Measurements from ENCODE around the gene LSMEM2. TPM values are rescaled to one million over a fixed set of nuclear protein-coding genes. Genes with fewer than 3 reads are reported as not detected.

LSMEM2 gene
- total and polyA plus RNA-seq, 11 donors, result 1.3 to 68.3 (median 29.7) TPM

DNA sequence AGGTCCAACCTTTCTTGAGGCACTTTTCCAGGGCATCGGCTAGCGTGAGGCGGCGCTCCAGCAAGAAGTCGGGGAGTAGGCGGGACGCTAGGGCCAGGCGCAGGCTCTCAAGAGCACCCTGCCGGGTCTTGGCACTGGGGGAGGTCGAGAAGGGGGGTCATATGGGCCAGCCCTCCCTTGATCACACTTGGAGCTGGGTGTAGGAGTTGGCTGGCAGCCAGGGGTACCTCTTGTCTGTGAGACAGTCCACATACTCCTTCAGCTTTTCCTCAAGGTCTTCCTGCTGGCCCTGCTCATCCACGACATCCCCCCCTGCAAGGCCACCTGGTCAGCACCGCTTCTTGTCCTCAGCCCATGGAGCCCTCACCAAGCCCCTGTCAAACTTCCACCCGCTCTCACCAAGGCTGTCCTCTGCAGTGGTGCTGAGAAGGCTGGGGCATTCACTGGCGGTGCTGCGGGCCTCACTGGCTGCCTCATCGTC lies 11.3 kb downstream of the LSMEM2 start:
- Histone ChIP-seq H3K4me3 (no peak overlapping the region), H3K9me3 (no peaks in the 10 kb centered on the region), H3K27ac (no peak overlapping the region), H3K27me3 (no peaks in the 10 kb centered on the region), H3K36me3 (peaks cover 3 to 45% (median 31%) of the 10 kb centered on the region in 9 donors), H3K4me1 (peaks cover 4 to 62% (median 38%) of the 10 kb centered on the region in 12 donors)
- WGBS, 4 donors, result 85 to 92% (median 87%) methylated on average over 12 to 16 of the region's 16 CpGs
- no peak for TF ChIP-seq POLR2A (IDR thresholded peaks at IDR 0.05)
- TF ChIP-seq, protein P1, sequence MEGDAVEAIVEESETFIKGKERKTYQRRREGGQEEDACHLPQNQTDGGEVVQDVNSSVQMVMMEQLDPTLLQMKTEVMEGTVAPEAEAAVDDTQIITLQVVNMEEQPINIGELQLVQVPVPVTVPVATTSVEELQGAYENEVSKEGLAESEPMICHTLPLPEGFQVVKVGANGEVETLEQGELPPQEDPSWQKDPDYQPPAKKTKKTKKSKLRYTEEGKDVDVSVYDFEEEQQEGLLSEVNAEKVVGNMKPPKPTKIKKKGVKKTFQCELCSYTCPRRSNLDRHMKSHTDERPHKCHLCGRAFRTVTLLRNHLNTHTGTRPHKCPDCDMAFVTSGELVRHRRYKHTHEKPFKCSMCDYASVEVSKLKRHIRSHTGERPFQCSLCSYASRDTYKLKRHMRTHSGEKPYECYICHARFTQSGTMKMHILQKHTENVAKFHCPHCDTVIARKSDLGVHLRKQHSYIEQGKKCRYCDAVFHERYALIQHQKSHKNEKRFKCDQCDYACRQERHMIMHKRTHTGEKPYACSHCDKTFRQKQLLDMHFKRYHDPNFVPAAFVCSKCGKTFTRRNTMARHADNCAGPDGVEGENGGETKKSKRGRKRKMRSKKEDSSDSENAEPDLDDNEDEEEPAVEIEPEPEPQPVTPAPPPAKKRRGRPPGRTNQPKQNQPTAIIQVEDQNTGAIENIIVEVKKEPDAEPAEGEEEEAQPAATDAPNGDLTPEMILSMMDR (IDR thresholded peaks at IDR 0.05), result no peak
- DNase-seq (peak in 3 of 5 donors; percentile 27 to 58 (median 44)), ATAC-seq (no peak)
- intact Hi-C loops (cut with DNase I), result loop anchor here in 2 of 10 donors (5.0 to 10.0 kb wide), 2 partner anchors 37 to 355 kb away; partner anchors contain the start of gene TUSC2 (in 1 of the 2)

DNA sequence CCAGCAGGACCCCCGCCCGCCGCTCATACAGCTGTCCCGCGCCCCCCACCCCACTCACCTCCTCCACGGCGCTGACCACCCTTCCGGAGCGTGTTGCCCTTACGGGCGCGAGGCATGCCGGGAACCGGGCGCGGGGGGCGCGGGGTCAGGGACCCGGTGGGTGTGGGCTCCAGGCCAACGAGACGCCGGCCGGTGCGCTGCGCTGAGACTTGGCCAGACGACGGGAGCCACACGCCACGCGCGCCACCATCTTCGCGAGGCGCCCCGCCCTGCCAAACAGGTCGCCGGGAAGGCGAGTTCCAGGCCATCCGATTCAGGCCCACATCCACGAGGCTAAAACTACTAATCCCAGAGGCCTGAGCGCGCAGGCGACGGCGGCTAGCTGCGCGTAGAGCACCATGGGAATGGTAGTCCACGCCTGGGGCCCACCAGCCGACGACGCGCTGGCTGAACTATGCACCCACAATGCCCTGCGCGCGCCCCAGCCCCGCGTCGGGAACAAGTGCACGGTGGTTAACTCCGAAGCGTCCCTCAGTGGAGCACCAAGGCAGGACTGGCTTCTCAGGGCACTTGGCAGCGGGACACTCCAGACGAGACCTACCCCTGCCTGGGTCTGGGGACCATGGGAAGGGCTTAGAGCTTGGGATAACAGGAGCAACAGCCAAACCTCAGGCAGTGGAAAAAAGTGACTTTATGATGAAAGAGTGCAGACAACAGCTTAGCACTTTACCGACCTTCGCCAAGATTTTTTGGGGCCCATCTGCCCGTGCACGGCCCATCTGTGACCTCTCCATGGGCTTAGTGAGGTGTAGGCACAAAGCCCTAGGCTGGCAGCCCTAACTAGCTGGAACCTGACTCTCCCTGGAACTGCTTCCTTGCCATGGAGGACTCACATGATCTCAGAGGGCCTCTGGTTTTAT lies 13.5 kb downstream of the LSMEM2 start, which contains the start of gene IFRD2:
Gene IFRD2 (minus strand): TSS at position 271 of the 920 bp plus-strand sequence. CDS start 155 bp downstream, at position 116.
- WGBS, 4 donors, result 1% methylated on average over 19 to 67 of the region's 67 CpGs

DNA sequence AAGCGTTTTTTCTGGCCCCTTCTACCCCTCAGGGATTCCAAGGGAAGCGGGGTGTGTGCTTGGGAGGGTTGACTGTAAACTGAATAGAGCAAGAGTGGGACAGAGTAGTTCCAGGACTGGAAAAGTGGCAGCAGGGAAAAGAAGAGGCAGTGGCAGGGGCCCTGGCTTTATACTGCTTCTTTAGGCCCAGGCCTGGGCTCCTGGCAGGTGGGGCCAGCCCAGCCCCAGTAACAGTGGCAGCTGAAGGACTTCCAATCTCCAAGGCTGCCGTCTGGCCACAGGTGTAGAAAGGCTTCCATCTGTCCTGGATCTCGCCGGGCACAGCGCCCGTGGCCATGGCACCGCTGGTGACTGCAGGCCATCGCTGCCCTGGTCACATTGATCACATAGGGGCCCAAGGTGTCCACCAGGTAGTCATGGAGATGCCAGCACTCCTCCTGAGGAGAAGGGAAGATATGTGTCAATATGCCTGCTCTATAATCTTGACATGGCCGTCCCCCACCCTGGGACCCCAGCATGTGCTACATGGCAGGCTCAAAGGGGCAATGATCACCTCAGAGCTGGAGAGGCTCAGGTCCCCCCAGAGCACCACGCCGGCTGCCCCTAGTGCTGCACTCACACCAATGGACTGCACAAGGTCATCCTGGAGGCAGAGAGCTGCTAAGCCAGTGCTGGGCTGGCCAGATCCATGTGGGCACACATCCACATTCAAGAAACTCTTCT lies 14.4 kb downstream of the LSMEM2 start:
- WGBS, 4 donors, result 75 to 79% (median 78%) methylated on average over 11 to 12 of the region's 12 CpGs
- TF ChIP-seq, protein P1 (IDR thresholded peaks at IDR 0.05), result no peak
- no peaks in the 10 kb centered on the region for H3K9me3 ChIP-seq
- peaks cover 4 to 41% (median 27%) of the 10 kb centered on the region in 12 donors for H3K4me1 ChIP-seq
- DNase-seq (peak in 3 of 5 donors; percentile 11 to 41 (median 29)), ATAC-seq (no peak)
- peak overlapping the region in 9 of 12 donors; percentile 53 to 99 (median 89) for H3K4me3 ChIP-seq
- peak overlapping the region; percentile 69 to 96 (median 84) for H3K27ac ChIP-seq
- intact Hi-C loops (cut with DNase I), result loop anchor here in 2 of 10 donors (5.0 to 10.0 kb wide), 2 partner anchors 34 to 358 kb away; partner anchors contain the start of gene TUSC2 (in 1 of the 2)
- no peaks in the 10 kb centered on the region for H3K27me3 ChIP-seq
- peaks cover 3 to 29% (median 19%) of the 10 kb centered on the region in 9 donors for H3K36me3 ChIP-seq

More for the DNA sequence above, 13.5 kb downstream of the LSMEM2 start, which contains the start of gene IFRD2:
- Histone ChIP-seq H3K4me1 (peaks cover 4 to 43% (median 27%) of the 10 kb centered on the region in 12 donors), H3K27ac (peak within 1 kb of the TSS; percentile 69 to 96 (median 90)), H3K4me3 (peak within 1 kb of the TSS; percentile 69 to 99 (median 90)), H3K9me3 (no peaks in the 10 kb centered on the region), H3K27me3 (no peaks in the 10 kb centered on the region), H3K36me3 (peaks cover 3 to 37% (median 27%) of the 10 kb centered on the region in 9 donors)
- TF ChIP-seq, protein P1 (IDR thresholded peaks at IDR 0.05), result peak in 2 of 12 donors; percentile 4 to 17
- TF ChIP-seq POLR2A (IDR thresholded peaks at IDR 0.05), result peak; percentile 24 to 64
- ATAC-seq (peak; percentile 94 to 97 (median 94)), DNase-seq (peak; percentile 98 to 99 (median 98))
- intact Hi-C loops (cut with DNase I), result loop anchor here in 2 of 10 donors (5.0 to 10.0 kb wide), 2 partner anchors 35 to 358 kb away; partner anchors contain the start of gene TUSC2 (in 1 of the 2)
